A549 (cell line): ENCODE data around the gene TRIM17. TPM values are rescaled to one million over a fixed set of nuclear protein-coding genes. Genes with fewer than 3 reads are reported as not detected.

Source experiments
- ATAC-seq, 2 experiments: fragments of 200-7000 bp in 1 of 2; fragments of >200 bp in 1 of 2; cut with Nextera tagmentation in 1 of 2; cut with Tn5 transposase in 1 of 2; 3 replicates each; pipeline versions ENCODE4 v1.8.0 to v1.9.1; 2018 to 2020; ENCODE audit warnings: mild to moderate bottlenecking in 1 of 2, moderate library complexity in 1 of 2
- CTCF ChIA-PET: fragments of 300-600 bp; sonication (Branson Sonifier 250); formaldehyde crosslinking; extraction: SDS; loops from one replicate; lab custom pipeline; 2021; ENCODE audit warnings: antibody characterized with exemption, inconsistent platforms; lab: Yijun Ruan, JAX
- POLR2A ChIA-PET: fragments of 350-600 bp; formaldehyde crosslinking; extraction: SDS; loops from one replicate; lab custom pipeline; 2021; ENCODE audit warnings: antibody characterized with exemption, inconsistent platforms; lab: Yijun Ruan, JAX
- DNase-seq, 2 experiments: peaks; one replicate each; pipeline versions ENCODE4 v3.0.0 to v3.0.0-alpha.2; 2011 to 2016; ENCODE audit warnings: low read depth in 1 of 2, low spot score in 1 of 2
- FAIRE-seq: peaks from 2 replicates; lab custom pipeline; 2011; peaks lifted over from hg19 to GRCh38; lab: Jason Lieb, UNC
- H3K27ac ChIP-seq, 2 experiments: fragments of >200 bp; sonication (Bioruptor Twin); formaldehyde crosslinking; 3 replicates each; pipeline ENCODE4 v1.5.1; 2016 to 2017
- H3K4me1 ChIP-seq: fragments of >200 bp; sonication (Bioruptor Twin); formaldehyde crosslinking; 3 replicates; pipeline ENCODE4 v1.6.1; 2016
- H3K4me2 ChIP-seq: fragments of >200 bp; sonication (Bioruptor Twin); formaldehyde crosslinking; 3 replicates; pipeline ENCODE4 v1.6.1; 2016
- H3K4me3 ChIP-seq: fragments of >200 bp; sonication (Bioruptor Twin); formaldehyde crosslinking; 3 replicates; pipeline ENCODE4 v1.5.1; 2016
- H3K9me3 ChIP-seq: fragments of >200 bp; sonication (Bioruptor Twin); formaldehyde crosslinking; 3 replicates; pipeline ENCODE4 v1.6.1; 2016
- BHLHE40 ChIP-seq: IDR thresholded peaks from 2 replicates; pipeline ENCODE4 v1.6.1; 2012; ENCODE audit warnings: low read depth, low read length, inconsistent platforms
- CBX2 ChIP-seq: fragments of 200-600 bp; sonication (generic); IDR thresholded peaks from 2 replicates; pipeline ENCODE4 v1.6.1; 2016; ENCODE audit warnings: low read depth, mild to moderate bottlenecking, borderline replicate concordance
- EHMT2 ChIP-seq: fragments of 200-600 bp; sonication (generic); IDR thresholded peaks from 2 replicates; pipeline ENCODE4 v1.6.1; 2016; ENCODE audit warnings: antibody characterized with exemption, low read depth, mild to moderate bottlenecking, moderate library complexity
- ESRRA ChIP-seq: fragments of 150-350 bp; IDR thresholded peaks from 2 replicates; pipeline ENCODE4 v1.6.1; 2014; ENCODE audit warnings: mild to moderate bottlenecking, low read length, borderline replicate concordance
- FOSL2 ChIP-seq, 2 experiments: fragments of 450-650 bp in 1 of 2; fragments of >200 bp in 1 of 2; sonication (Bioruptor Twin) in 1 of 2; formaldehyde crosslinking; IDR thresholded peaks; 2 replicates each; pipeline versions ENCODE4 v1.5.0 to v1.6.1; 2016 to 2020; ENCODE audit warnings: mild to moderate bottlenecking in 1 of 2, moderate library complexity in 1 of 2
- MAFK ChIP-seq: fragments of 450-650 bp; IDR thresholded peaks from 2 replicates; pipeline ENCODE4 v1.6.1; 2014; ENCODE audit not compliant: partially characterized antibody
- PHF8 ChIP-seq: fragments of 200-600 bp; sonication (generic); IDR thresholded peaks from 2 replicates; pipeline ENCODE4 v1.6.1; 2016; ENCODE audit warnings: low read depth, mild to moderate bottlenecking, antibody characterized with exemption, moderate library complexity, borderline replicate concordance
- RAD21 ChIP-seq, 2 experiments: fragments of >200 bp in 1 of 2; sonication (Bioruptor Twin) in 1 of 2; formaldehyde crosslinking in 1 of 2; IDR thresholded peaks in 1 of 2; conservative IDR thresholded peaks in 1 of 2; 2 replicates in 1 of 2; 3 replicates in 1 of 2; pipeline ENCODE4 v1.6.1; 2012 to 2018; ENCODE audit warnings: inconsistent platforms in 1 of 2
- RFX5 ChIP-seq: fragments of 450-650 bp; IDR thresholded peaks from 2 replicates; pipeline ENCODE4 v1.7.1; 2014; ENCODE audit warnings: antibody characterized with exemption, mild to moderate bottlenecking, moderate library complexity
- SREBF2 ChIP-seq: fragments of 450-650 bp; IDR thresholded peaks from 2 replicates; pipeline ENCODE4 v1.6.1; 2014; ENCODE audit warnings: mild to moderate bottlenecking, moderate library complexity
- TFCP2L1 ChIP-seq: fragments of 250-450 bp; sonication (Bioruptor Pico); IDR thresholded peaks from 2 replicates; pipeline ENCODE4 v1.5.0; 2021; ENCODE audit warnings: mild to moderate bottlenecking
- ZFP36 ChIP-seq: fragments of 450-650 bp; IDR thresholded peaks from 2 replicates; pipeline ENCODE4 v1.6.1; 2014; ENCODE audit warnings: borderline replicate concordance; ENCODE audit not compliant: partially characterized antibody
- WGBS: methylation state at CpG from one replicate; pipeline ENCODE4 v1.1.6; 2017; ENCODE audit errors: missing lambda C conversion rate; 5-methylcytosine and 5-hydroxymethylcytosine counted together
- polyA plus RNA-seq, 4 experiments: library from polyadenylated mRNA; depleted of rRNA in 3 of 4; stranded (reverse); fragments of >200 nt; fragmentation: RNase III in 1 of 4; extraction: RNeasy Plus Mini Kit Qiagen cat#74134 plus additional on column Dnase treatment in 1 of 4; gene quantifications; 2 replicates in 3 of 4; 3 replicates in 1 of 4; pipeline ENCODE4 v1.2.3, GENCODE V29; 2011 to 2017
- TF ChIP-seq, protein P1 (sequence below): fragments of 250-450 bp; sonication (Bioruptor Pico); IDR thresholded peaks from 2 replicates; pipeline ENCODE4 v1.5.0; 2020; ENCODE audit warnings: low read depth, mild to moderate bottlenecking, moderate library complexity
- TF ChIP-seq, protein P2 (sequence below): fragments of >200 bp; sonication (Bioruptor Twin); formaldehyde crosslinking; IDR thresholded peaks from 2 replicates; pipeline ENCODE4 v1.6.1; 2016
- TF ChIP-seq, protein P3 (sequence below): fragments of 450-650 bp; IDR thresholded peaks from 2 replicates; pipeline ENCODE4 v1.6.1; 2014; ENCODE audit warnings: antibody characterized with exemption
- TF ChIP-seq, protein P4 (sequence below): fragments of >200 bp; sonication (Bioruptor Twin); formaldehyde crosslinking; IDR thresholded peaks from 3 replicates; pipeline ENCODE4 v1.5.1; 2016
- TF ChIP-seq, protein P5 (sequence below): IDR thresholded peaks from 2 replicates; pipeline ENCODE4 v1.6.1; 2012

Gene TRIM17
- polyA plus RNA-seq, 2 of the 4 experiments (the other 2 are of a cell fraction), result not detected

DNA sequence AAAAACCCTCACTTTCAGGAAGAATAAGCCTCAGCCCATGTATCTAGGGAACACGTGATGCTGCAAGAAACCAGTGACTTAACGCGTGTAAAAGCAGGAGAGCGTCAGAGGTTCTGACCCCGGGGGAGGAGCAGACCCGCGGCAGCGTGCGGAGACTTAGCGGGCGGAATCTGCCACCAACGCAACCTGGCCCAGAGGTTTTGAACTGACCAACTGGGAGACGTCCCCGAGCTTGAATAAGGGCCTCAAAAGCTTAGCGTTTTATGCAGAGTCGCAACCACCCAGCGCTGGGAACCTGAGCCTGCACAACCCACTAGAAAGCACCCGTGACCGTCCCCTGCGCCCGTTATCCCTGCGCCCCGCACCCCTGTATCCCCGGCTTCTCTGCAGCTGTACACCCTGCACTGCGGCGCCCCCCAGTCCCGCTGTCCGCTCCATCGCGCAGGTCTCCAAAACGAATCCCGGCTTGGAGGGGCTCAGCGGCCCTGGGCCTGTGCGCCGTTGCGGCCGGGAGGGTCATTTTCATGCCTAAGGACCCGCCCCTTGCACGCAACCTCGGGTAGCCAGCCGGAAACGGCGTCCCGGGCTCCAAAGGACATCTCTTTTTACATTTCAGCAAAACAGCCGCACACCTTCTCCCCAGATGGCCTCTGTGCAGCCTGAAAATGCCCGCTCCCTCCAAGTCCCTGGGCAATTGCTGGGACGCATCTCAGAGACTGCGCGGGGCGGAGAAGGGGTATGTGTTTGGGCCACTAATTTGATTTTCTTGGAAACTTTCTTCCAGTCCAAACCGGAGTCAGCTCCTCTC, 29.4 kb upstream of the TRIM17 start:
- Histone ChIP-seq H3K4me3 (peak overlapping the region; percentile 36), H3K4me2 (peak overlapping the region; percentile 87)

DNA sequence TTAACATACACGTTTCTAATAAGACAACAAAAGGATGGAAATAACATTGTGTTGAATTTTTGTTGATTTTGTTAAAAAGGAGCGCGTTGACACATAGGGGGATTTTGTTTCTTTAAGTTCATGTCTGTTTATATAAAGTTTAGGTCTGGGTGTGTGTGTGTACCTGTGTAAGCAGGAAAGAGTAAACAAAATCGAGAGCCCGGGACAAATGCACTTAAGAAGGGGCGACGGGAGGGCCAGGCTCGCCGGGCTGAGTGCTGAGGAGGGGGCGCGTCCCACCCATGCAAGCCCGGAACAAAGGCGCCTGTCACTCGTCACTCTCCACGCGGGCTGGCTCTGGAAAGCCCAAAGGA, 28.8 kb upstream of the TRIM17 start:
- POLR2A ChIA-PET, result no interaction called here
- ATAC-seq (no peak), FAIRE-seq (no peak), DNase-seq (no peak)
- Histone ChIP-seq H3K4me2 (peak overlapping the region; percentile 87), H3K27ac (peak overlapping the region in 1 of 2 experiments; percentile 72; a peak in 4 of 6 replicates), H3K4me3 (peak overlapping the region; percentile 36), H3K4me1 (0 out of 3 replicates have a peak, but pooled peaks cover 4% of the 10 kb centered on the region), H3K9me3 (no peaks in the 10 kb centered on the region)
- 22% methylated on average over 16 of the region's 16 CpGs for WGBS
- CTCF ChIA-PET, result no interaction called here
- TF ChIP-seq ESRRA (no peak), CBX2 (no peak), EHMT2 (no peak), FOSL2 (IDR thresholded peaks at IDR 0.05) (no peak), FOSL2 (CRISPR knock-in tag; IDR thresholded peaks at IDR 0.05) (no peak), BHLHE40 (no peak), PHF8 (no peak), RAD21 (conservative IDR thresholded peaks at IDR 0.05 in 1 of 2, IDR thresholded peaks at IDR 0.05 in 1 of 2) (no peak), ZFP36 (no peak), SREBF2 (no peak), TFCP2L1 (no peak)
- TF ChIP-seq, protein P1, sequence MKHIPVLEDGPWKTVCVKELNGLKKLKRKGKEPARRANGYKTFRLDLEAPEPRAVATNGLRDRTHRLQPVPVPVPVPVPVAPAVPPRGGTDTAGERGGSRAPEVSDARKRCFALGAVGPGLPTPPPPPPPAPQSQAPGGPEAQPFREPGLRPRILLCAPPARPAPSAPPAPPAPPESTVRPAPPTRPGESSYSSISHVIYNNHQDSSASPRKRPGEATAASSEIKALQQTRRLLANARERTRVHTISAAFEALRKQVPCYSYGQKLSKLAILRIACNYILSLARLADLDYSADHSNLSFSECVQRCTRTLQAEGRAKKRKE, result no peak
- TF ChIP-seq, protein P2, sequence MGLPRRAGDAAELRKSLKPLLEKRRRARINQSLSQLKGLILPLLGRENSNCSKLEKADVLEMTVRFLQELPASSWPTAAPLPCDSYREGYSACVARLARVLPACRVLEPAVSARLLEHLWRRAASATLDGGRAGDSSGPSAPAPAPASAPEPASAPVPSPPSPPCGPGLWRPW, result no peak
- TF ChIP-seq, protein P3, sequence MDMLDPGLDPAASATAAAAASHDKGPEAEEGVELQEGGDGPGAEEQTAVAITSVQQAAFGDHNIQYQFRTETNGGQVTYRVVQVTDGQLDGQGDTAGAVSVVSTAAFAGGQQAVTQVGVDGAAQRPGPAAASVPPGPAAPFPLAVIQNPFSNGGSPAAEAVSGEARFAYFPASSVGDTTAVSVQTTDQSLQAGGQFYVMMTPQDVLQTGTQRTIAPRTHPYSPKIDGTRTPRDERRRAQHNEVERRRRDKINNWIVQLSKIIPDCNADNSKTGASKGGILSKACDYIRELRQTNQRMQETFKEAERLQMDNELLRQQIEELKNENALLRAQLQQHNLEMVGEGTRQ, result no peak
- TF ChIP-seq, protein P4, sequence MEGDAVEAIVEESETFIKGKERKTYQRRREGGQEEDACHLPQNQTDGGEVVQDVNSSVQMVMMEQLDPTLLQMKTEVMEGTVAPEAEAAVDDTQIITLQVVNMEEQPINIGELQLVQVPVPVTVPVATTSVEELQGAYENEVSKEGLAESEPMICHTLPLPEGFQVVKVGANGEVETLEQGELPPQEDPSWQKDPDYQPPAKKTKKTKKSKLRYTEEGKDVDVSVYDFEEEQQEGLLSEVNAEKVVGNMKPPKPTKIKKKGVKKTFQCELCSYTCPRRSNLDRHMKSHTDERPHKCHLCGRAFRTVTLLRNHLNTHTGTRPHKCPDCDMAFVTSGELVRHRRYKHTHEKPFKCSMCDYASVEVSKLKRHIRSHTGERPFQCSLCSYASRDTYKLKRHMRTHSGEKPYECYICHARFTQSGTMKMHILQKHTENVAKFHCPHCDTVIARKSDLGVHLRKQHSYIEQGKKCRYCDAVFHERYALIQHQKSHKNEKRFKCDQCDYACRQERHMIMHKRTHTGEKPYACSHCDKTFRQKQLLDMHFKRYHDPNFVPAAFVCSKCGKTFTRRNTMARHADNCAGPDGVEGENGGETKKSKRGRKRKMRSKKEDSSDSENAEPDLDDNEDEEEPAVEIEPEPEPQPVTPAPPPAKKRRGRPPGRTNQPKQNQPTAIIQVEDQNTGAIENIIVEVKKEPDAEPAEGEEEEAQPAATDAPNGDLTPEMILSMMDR, result no peak
- TF ChIP-seq, all 56 proteins: peak for 0

More for the DNA sequence above, 29.4 kb upstream of the TRIM17 start:
- DNase-seq, result peak; percentile 39 to 70
- ATAC-seq, result peak; percentile 40 to 78; a peak in 5 of 6 replicates
- TF ChIP-seq RFX5 (no peak), MAFK (no peak)
- TF ChIP-seq, protein P5, sequence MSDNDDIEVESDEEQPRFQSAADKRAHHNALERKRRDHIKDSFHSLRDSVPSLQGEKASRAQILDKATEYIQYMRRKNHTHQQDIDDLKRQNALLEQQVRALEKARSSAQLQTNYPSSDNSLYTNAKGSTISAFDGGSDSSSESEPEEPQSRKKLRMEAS, result peak; percentile 58
- TF ChIP-seq, protein P3, result peak; percentile 67
- Histone ChIP-seq H3K4me1 (0 out of 3 replicates have a peak, but pooled peaks cover 4% of the 10 kb centered on the region), H3K27ac (peak overlapping the region in 1 of 2 experiments; percentile 72; a peak in 4 of 6 replicates), H3K9me3 (no peaks in the 10 kb centered on the region)
- FAIRE-seq, result no peak
- POLR2A ChIA-PET, result no interaction called here
- CTCF ChIA-PET, result interaction anchor here (0.6 to 1.2 kb wide), 4 partner anchors 14 to 488 kb away, joined by 3 to 5 read pairs (median 4); no protein-coding TSS in a partner anchor
- WGBS, result 56% methylated on average over 51 of the region's 51 CpGs
